GM12878 (cell line): ENCODE results near the gene GLYAT. TPM values are rescaled to one million over a fixed set of nuclear protein-coding genes. Genes with fewer than 3 reads are reported as not detected.

Source experiments
- ATAC-seq: fragments of 200-7000 bp; cut with Tn5 transposase; 3 replicates; pipeline ENCODE4 v1.9.1; 2020; ENCODE audit warnings: mild to moderate bottlenecking, moderate library complexity
- BruUV-seq: library from RNA; stranded (reverse); fragments of 400-500 nt; replicated peaks from 2 replicates; lab custom pipeline; 2021; lab: Mats Ljungman, UMichigan
- CTCF ChIA-PET: fragments of 300-600 bp; sonication (Branson Sonifier 250); formaldehyde crosslinking; extraction: SDS; loops from one replicate; lab custom pipeline; 2021; ENCODE audit warnings: inconsistent platforms; lab: Yijun Ruan, JAX
- POLR2A ChIA-PET: fragments of 350-600 bp; formaldehyde crosslinking; extraction: SDS; loops from one replicate; lab custom pipeline; 2021; ENCODE audit warnings: inconsistent platforms; lab: Charles Lee
- RAD21 ChIA-PET: fragments of 300-600 bp; sonication (Branson Sonifier 250); formaldehyde crosslinking; loops from one replicate; lab custom pipeline; 2023; ENCODE audit warnings: antibody characterized with exemption; ENCODE audit not compliant: unreplicated experiment; lab: Charles Lee
- SMC1A ChIA-PET: fragments of 300-600 bp; sonication (Branson Sonifier 250); formaldehyde crosslinking; loops from one replicate; lab custom pipeline; 2023; ENCODE audit not compliant: unreplicated experiment, uncharacterized antibody; lab: Charles Lee
- DNase-seq: peaks from one replicate; pipeline ENCODE4 v3.0.0-alpha.2; 2011; ENCODE audit warnings: low read depth, low spot score
- FAIRE-seq: peaks from 3 replicates; lab custom pipeline; 2011; peaks lifted over from hg19 to GRCh38; lab: Jason Lieb, UNC
- H2AFZ ChIP-seq: 2 replicates; pipeline ENCODE4 v1.6.0; 2011; ENCODE audit warnings: low read depth, low read length, control low read depth; ENCODE audit not compliant: control insufficient read depth
- H3K27ac ChIP-seq: 2 replicates; pipeline ENCODE4 v1.5.1; 2011; ENCODE audit warnings: control low read depth; ENCODE audit not compliant: control insufficient read depth, insufficient read depth
- H3K27me3 ChIP-seq, 2 experiments: replicated peaks in 1 of 2; 2 replicates each; pipeline versions ENCODE4 v1.6.0 to v1.6.1; 2011; ENCODE audit warnings: low read length in 1 of 2; ENCODE audit not compliant: control insufficient read depth in 2 of 2, insufficient read depth in 2 of 2
- H3K36me3 ChIP-seq, 2 experiments: 2 replicates each; pipeline ENCODE4 v1.5.1; 2011; ENCODE audit warnings: low read length in 1 of 2; ENCODE audit not compliant: control insufficient read depth in 2 of 2, insufficient read depth in 2 of 2
- H3K4me1 ChIP-seq: 2 replicates; pipeline ENCODE4 v1.6.1; 2011; ENCODE audit warnings: mild to moderate bottlenecking, low read length, moderate library complexity, mixed read lengths; ENCODE audit not compliant: control insufficient read depth, insufficient read depth
- H3K4me2 ChIP-seq: 2 replicates; pipeline ENCODE4 v1.6.0; 2011; ENCODE audit warnings: control low read depth; ENCODE audit not compliant: control insufficient read depth, insufficient read depth
- H3K4me3 ChIP-seq: fragments of 200-600 bp; sonication (generic); 2 replicates; pipeline ENCODE4 v1.5.1; 2016
- H3K79me2 ChIP-seq: 2 replicates; pipeline ENCODE4 v1.6.0; 2011; ENCODE audit warnings: low read length; ENCODE audit not compliant: control insufficient read depth, insufficient read depth
- H3K9ac ChIP-seq: 2 replicates; pipeline ENCODE4 v1.8.0; 2011; ENCODE audit warnings: low read length, control low read depth, mixed read lengths; ENCODE audit not compliant: control insufficient read depth, insufficient read depth
- H3K9me3 ChIP-seq: replicated peaks from 3 replicates; pipeline ENCODE4 v1.5.1; 2011; ENCODE audit warnings: mild to moderate bottlenecking, low read length; ENCODE audit not compliant: control insufficient read depth, insufficient read depth
- H4K20me1 ChIP-seq: 2 replicates; pipeline ENCODE4 v1.6.0; 2011; ENCODE audit not compliant: control insufficient read depth, insufficient read depth
- CUX1 ChIP-seq: IDR thresholded peaks from 2 replicates; pipeline ENCODE4 v1.6.1; 2012; ENCODE audit warnings: improper control_type of control experiment, low read depth, low read length; ENCODE audit not compliant: insufficient replicate concordance
- MEF2A ChIP-seq: IDR thresholded peaks from 2 replicates; pipeline ENCODE4 v1.6.1; 2011; ENCODE audit warnings: low read depth, mild to moderate bottlenecking, low read length, moderate library complexity; ENCODE audit not compliant: insufficient read depth
- PML ChIP-seq: IDR thresholded peaks from 2 replicates; pipeline ENCODE4 v1.6.1; 2012; ENCODE audit warnings: low read length, inconsistent platforms
- RCOR1 ChIP-seq: conservative IDR thresholded peaks from 2 replicates; pipeline ENCODE4 v1.6.1; 2012; ENCODE audit warnings: low read depth, low read length, improper control_type of control experiment
- SUPT20H ChIP-seq: IDR thresholded peaks from 2 replicates; pipeline ENCODE4 v1.6.1; 2011; ENCODE audit warnings: low read depth, mild to moderate bottlenecking, low read length, moderate library complexity, borderline replicate concordance; ENCODE audit not compliant: control insufficient read depth
- TAF1 ChIP-seq: IDR thresholded peaks from 2 replicates; pipeline ENCODE4 v1.6.1; 2011; ENCODE audit warnings: mild to moderate bottlenecking, low read depth, low read length, borderline replicate concordance
- WGBS: methylation state at CpG from one replicate; pipeline ENCODE4 v1.1.6; 2016; ENCODE audit warnings: low lambda C conversion rate; ENCODE audit not compliant: insufficient replicate concordance, insufficient coverage; ENCODE audit errors: missing lambda C conversion rate; 5-methylcytosine and 5-hydroxymethylcytosine counted together
- in situ Hi-C: fragments of 300-500 bp; cut with MboI; formaldehyde crosslinking; loops from 9 replicates; pipeline ENCODE4 v1.14.3; 2018; ENCODE audit warnings: mixed read lengths
- intact Hi-C: fragments of 100-400 bp; cut with micrococcal nuclease; formaldehyde crosslinking; loops from one replicate; pipeline ENCODE4 v1.14.2; 2022; ENCODE audit not compliant: unreplicated experiment
- polyA plus RNA-seq, 11 experiments: library from polyadenylated mRNA; depleted of rRNA in 4 of 11; unstranded in 6 of 11; stranded (reverse) in 5 of 11; fragments of >200 nt; fragmentation: Nextera tagmentation in 4 of 11; fragmentation: Illumina TruSeq in 1 of 11; extraction: Ambion mirVana in 4 of 11; extraction: Trizol in 1 of 11; gene quantifications; 1 replicate in 1 of 11; 2 replicates in 10 of 11; pipeline versions ENCODE4 v1.2.1 to v1.2.3, GENCODE V29; 2011 to 2016; ENCODE audit warnings: inconsistent platforms in 2 of 11, missing spikeins in 2 of 11, low read depth in 1 of 11
- total RNA-seq, 4 experiments: library from RNA; depleted of rRNA in 3 of 4; stranded (reverse); fragments of >200 nt in 3 of 4; fragmentation: Illumina TruSeq in 1 of 4; extraction: Trizol in 1 of 4; gene quantifications; 2 replicates each; pipeline versions ENCODE4 v1.2.1 to v1.2.3, GENCODE V29; 2013 to 2021
- TF ChIP-seq, protein P1 (sequence below): fragments of 450-650 bp; IDR thresholded peaks from 2 replicates; pipeline ENCODE4 v1.6.1; 2018; ENCODE audit warnings: mild to moderate bottlenecking, low read depth, moderate library complexity; ENCODE audit not compliant: partially characterized antibody
- TF ChIP-seq, protein P2 (sequence below): IDR thresholded peaks from 2 replicates; pipeline ENCODE4 v1.6.1; 2012; ENCODE audit warnings: low read length, inconsistent platforms
- TF ChIP-seq, protein P3 (sequence below): IDR thresholded peaks from 2 replicates; pipeline ENCODE4 v1.6.1; 2011; ENCODE audit warnings: low read depth, low read length, improper control_type of control experiment, borderline replicate concordance

The GLYAT gene
- total and polyA plus RNA-seq, 10 of the 15 experiments (the other 5 are each of a cell fraction or from before 2014, with no cell fraction given) = 0.18 TPM; not detected in 9

- ChIA-PET SMC1A (no interaction called here), POLR2A (interaction anchor here (0.7 kb wide), 1 partner anchor 238 kb away, joined by 3 read pairs; no protein-coding TSS in a partner anchor), CTCF (interaction anchor here (0.7 to 1.2 kb wide), 2 partner anchors 45 to 526 kb away, joined by 3 read pairs; no protein-coding TSS in a partner anchor), RAD21 (no interaction called here)
- Histone ChIP-seq H3K79me2 (no peaks in the 10 kb centered on the region), H3K4me2 (no peak overlapping the region), H3K4me3 (no peak overlapping the region), H4K20me1 (no peaks in the 10 kb centered on the region), H3K27me3 (no peaks in the 10 kb centered on the region), H2AFZ (no peak overlapping the region), H3K9ac (no peak overlapping the region), H3K4me1 (no peaks in the 10 kb centered on the region), H3K27ac (no peak overlapping the region), H3K9me3 (no peaks in the 10 kb centered on the region), H3K36me3 (no peaks in the 10 kb centered on the region)
- FAIRE-seq = no peak
- in situ Hi-C loops (no loop called here), intact Hi-C loops (no loop called here)
- WGBS = 18% methylated on average over 2 of the region's 2 CpGs
- BruUV-seq = no TSS peak
- ATAC-seq = no peak
- DNase-seq = no peak
- TF ChIP-seq, protein P1, sequence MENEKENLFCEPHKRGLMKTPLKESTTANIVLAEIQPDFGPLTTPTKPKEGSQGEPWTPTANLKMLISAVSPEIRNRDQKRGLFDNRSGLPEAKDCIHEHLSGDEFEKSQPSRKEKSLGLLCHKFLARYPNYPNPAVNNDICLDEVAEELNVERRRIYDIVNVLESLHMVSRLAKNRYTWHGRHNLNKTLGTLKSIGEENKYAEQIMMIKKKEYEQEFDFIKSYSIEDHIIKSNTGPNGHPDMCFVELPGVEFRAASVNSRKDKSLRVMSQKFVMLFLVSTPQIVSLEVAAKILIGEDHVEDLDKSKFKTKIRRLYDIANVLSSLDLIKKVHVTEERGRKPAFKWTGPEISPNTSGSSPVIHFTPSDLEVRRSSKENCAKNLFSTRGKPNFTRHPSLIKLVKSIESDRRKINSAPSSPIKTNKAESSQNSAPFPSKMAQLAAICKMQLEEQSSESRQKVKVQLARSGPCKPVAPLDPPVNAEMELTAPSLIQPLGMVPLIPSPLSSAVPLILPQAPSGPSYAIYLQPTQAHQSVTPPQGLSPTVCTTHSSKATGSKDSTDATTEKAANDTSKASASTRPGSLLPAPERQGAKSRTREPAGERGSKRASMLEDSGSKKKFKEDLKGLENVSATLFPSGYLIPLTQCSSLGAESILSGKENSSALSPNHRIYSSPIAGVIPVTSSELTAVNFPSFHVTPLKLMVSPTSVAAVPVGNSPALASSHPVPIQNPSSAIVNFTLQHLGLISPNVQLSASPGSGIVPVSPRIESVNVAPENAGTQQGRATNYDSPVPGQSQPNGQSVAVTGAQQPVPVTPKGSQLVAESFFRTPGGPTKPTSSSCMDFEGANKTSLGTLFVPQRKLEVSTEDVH = no peak
- TF ChIP-seq TAF1 (no peak), SUPT20H (no peak), RCOR1 (no peak), PML (no peak), CUX1 (no peak), MEF2A (no peak)
- TF ChIP-seq, protein P2, sequence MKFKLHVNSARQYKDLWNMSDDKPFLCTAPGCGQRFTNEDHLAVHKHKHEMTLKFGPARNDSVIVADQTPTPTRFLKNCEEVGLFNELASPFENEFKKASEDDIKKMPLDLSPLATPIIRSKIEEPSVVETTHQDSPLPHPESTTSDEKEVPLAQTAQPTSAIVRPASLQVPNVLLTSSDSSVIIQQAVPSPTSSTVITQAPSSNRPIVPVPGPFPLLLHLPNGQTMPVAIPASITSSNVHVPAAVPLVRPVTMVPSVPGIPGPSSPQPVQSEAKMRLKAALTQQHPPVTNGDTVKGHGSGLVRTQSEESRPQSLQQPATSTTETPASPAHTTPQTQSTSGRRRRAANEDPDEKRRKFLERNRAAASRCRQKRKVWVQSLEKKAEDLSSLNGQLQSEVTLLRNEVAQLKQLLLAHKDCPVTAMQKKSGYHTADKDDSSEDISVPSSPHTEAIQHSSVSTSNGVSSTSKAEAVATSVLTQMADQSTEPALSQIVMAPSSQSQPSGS = no peak
- TF ChIP-seq, protein P3, sequence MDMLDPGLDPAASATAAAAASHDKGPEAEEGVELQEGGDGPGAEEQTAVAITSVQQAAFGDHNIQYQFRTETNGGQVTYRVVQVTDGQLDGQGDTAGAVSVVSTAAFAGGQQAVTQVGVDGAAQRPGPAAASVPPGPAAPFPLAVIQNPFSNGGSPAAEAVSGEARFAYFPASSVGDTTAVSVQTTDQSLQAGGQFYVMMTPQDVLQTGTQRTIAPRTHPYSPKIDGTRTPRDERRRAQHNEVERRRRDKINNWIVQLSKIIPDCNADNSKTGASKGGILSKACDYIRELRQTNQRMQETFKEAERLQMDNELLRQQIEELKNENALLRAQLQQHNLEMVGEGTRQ = no peak
Observed at GRCh38 chr11:58727415-58727797, 4.3 kb downstream of the GLYAT start.
